Endothelial cell of umbilical vein (primary cell): ENCODE data around the gene PNPO. TPM values are rescaled to one million over a fixed set of nuclear protein-coding genes. Genes with fewer than 3 reads are reported as not detected.

Experiments used
- BruUV-seq: library from RNA; stranded (reverse); fragments of 400-500 nt; replicated peaks from 2 replicates; lab custom pipeline; 2021; lab: Mats Ljungman, UMichigan
- CTCF ChIA-PET: fragments of 300-600, 350-600 bp; sonication (Branson Sonifier 250); formaldehyde crosslinking; loops from one replicate; lab custom pipeline; 2021; ENCODE audit warnings: antibody characterized with exemption, inconsistent platforms; lab: Charles Lee
- POLR2A ChIA-PET: fragments of 300-600, 350-600 bp; sonication (Branson Sonifier 250); formaldehyde crosslinking; loops from one replicate; lab custom pipeline; 2021; ENCODE audit warnings: antibody characterized with exemption, inconsistent platforms; lab: Charles Lee
- DNase-seq: peaks from one replicate; pipeline ENCODE4 v3.0.0-alpha.2; 2011; ENCODE audit warnings: low read depth, low spot score
- FAIRE-seq: peaks from 2 replicates; lab custom pipeline; 2011; peaks lifted over from hg19 to GRCh38; lab: Jason Lieb, UNC
- H2AFZ ChIP-seq: 2 replicates; pipeline ENCODE4 v1.6.0; 2012; ENCODE audit warnings: low read depth, low read length, control low read depth, inconsistent platforms
- H3K27ac ChIP-seq: 2 replicates; pipeline ENCODE4 v1.5.1; 2011; ENCODE audit warnings: low read depth, mild to moderate bottlenecking, control low read depth, low read length, moderate library complexity; ENCODE audit not compliant: insufficient read depth
- H3K27me3 ChIP-seq, 2 experiments: 2 replicates each; pipeline versions ENCODE4 v1.6.0 to v1.6.1; 2011; ENCODE audit warnings: low read length in 2 of 2, mixed read lengths in 1 of 2; ENCODE audit not compliant: control insufficient read depth in 2 of 2, insufficient read depth in 2 of 2
- H3K36me3 ChIP-seq, 2 experiments: 2 replicates in 1 of 2; 3 replicates in 1 of 2; pipeline ENCODE4 v1.5.1; 2011; ENCODE audit warnings: low read length in 2 of 2, mild to moderate bottlenecking in 1 of 2, moderate library complexity in 1 of 2; ENCODE audit not compliant: control insufficient read depth in 2 of 2, insufficient read depth in 2 of 2; ENCODE audit errors: extremely low read depth in 1 of 2
- H3K4me1 ChIP-seq: 3 replicates; pipeline ENCODE4 v1.5.1; 2011; ENCODE audit warnings: mild to moderate bottlenecking, low read length; ENCODE audit not compliant: control insufficient read depth, insufficient read depth; ENCODE audit errors: extremely low read depth
- H3K4me2 ChIP-seq: 2 replicates; pipeline ENCODE4 v1.6.1; 2011; ENCODE audit warnings: low read length, control low read depth, mixed read lengths; ENCODE audit not compliant: insufficient read depth
- H3K4me3 ChIP-seq, 3 experiments: fragments of 200-600 bp in 1 of 3; sonication (generic), shearing (Covaris generic) in 1 of 3; replicated peaks in 1 of 3; 2 replicates each; pipeline ENCODE4 v1.5.1; 2011 to 2016; ENCODE audit warnings: control low read depth in 3 of 3, low read length in 3 of 3, mild to moderate bottlenecking in 2 of 3, inconsistent platforms in 1 of 3, low read depth in 1 of 3, moderate library complexity in 1 of 3; ENCODE audit not compliant: insufficient read depth in 1 of 3
- H3K79me2 ChIP-seq: 2 replicates; pipeline ENCODE4 v1.6.0; 2012; ENCODE audit warnings: low read length, inconsistent platforms; ENCODE audit not compliant: control insufficient read depth, insufficient read depth
- H3K9ac ChIP-seq: replicated peaks from 2 replicates; pipeline ENCODE3; 2011; ENCODE audit warnings: low read length, control low read depth; ENCODE audit not compliant: insufficient read depth; ENCODE audit errors: extremely low read depth
- H3K9me1 ChIP-seq: replicated peaks from 3 replicates; pipeline ENCODE4 v1.6.0; 2011; ENCODE audit warnings: mild to moderate bottlenecking, low read length; ENCODE audit not compliant: control insufficient read depth, insufficient read depth; ENCODE audit errors: extremely low read depth
- H3K9me3 ChIP-seq: replicated peaks from 2 replicates; pipeline ENCODE4 v1.5.1; 2012; ENCODE audit warnings: low read length, inconsistent platforms; ENCODE audit not compliant: control insufficient read depth, insufficient read depth
- H4K20me1 ChIP-seq: replicated peaks from 2 replicates; pipeline ENCODE3; 2011; ENCODE audit warnings: mild to moderate bottlenecking, low read length; ENCODE audit not compliant: control insufficient read depth, insufficient read depth; ENCODE audit errors: extremely low read depth
- CTCF ChIP-seq, 2 donors: IDR thresholded peaks; 1 replicate in 1 of 2; 2 replicates in 1 of 2; pipeline ENCODE4 v1.5.1; 2011; ENCODE audit warnings: low read length in 2 of 2, mild to moderate bottlenecking in 2 of 2, moderate library complexity in 2 of 2, control low read depth in 1 of 2, inconsistent platforms in 1 of 2, low read depth in 1 of 2; ENCODE audit not compliant: insufficient read depth in 1 of 2; ENCODE audit errors: extremely low read depth in 1 of 2
- EZH2 ChIP-seq: IDR thresholded peaks from 2 replicates; pipeline ENCODE4 v1.6.1; 2012; ENCODE audit warnings: borderline replicate concordance, low read depth, mild to moderate bottlenecking, moderate library complexity, low read length, inconsistent platforms; ENCODE audit not compliant: severe bottlenecking
- FOS ChIP-seq: IDR thresholded peaks from 2 replicates; pipeline ENCODE4 v1.6.1; 2011; ENCODE audit warnings: mild to moderate bottlenecking, low read length, moderate library complexity, borderline replicate concordance; ENCODE audit not compliant: insufficient read depth
- GATA2 ChIP-seq: IDR thresholded peaks from 2 replicates; pipeline ENCODE4 v1.7.0; 2011; ENCODE audit warnings: low read depth, mild to moderate bottlenecking, moderate library complexity, mixed read lengths, low read length; ENCODE audit not compliant: insufficient read length, insufficient read depth
- JUN ChIP-seq: IDR thresholded peaks from 2 replicates; pipeline ENCODE4 v1.6.1; 2011; ENCODE audit warnings: borderline replicate concordance, low read depth; ENCODE audit not compliant: insufficient read length, insufficient read depth
- MAX ChIP-seq: IDR thresholded peaks from 2 replicates; pipeline ENCODE4 v1.6.1; 2011; ENCODE audit not compliant: insufficient read depth, insufficient read length
- MYC ChIP-seq: IDR thresholded peaks from one replicate; pipeline ENCODE4 v1.6.1; 2011; ENCODE audit warnings: mild to moderate bottlenecking, low read depth, low read length
- POLR2A ChIP-seq: IDR thresholded peaks from 2 replicates; pipeline ENCODE4 v1.6.1; 2012; ENCODE audit warnings: low read depth, mild to moderate bottlenecking, control low read depth, low read length
- POLR2AphosphoS5 ChIP-seq: IDR thresholded peaks from 2 replicates; pipeline ENCODE4 v1.6.1; 2012; ENCODE audit warnings: low read depth, mild to moderate bottlenecking, control low read depth, low read length, moderate library complexity; ENCODE audit not compliant: insufficient read depth
- dilution Hi-C: fragments of 300-500 bp; cut with MboI; formaldehyde crosslinking; loops from one replicate; pipeline ENCODE4 v1.15.0; 2019; ENCODE audit warnings: low sequenced_read_pairs; ENCODE audit not compliant: extremely low pct_ligation_motif_present
- intact Hi-C: fragments of 100-400 bp; cut with micrococcal nuclease; formaldehyde crosslinking; loops from one replicate; pipeline ENCODE4 v1.10.0; 2022
- polyA plus RNA-seq, 4 experiments: library from polyadenylated mRNA; depleted of rRNA in 3 of 4; stranded (reverse) in 3 of 4; unstranded in 1 of 4; fragments of >200 nt; gene quantifications; 2 replicates each; pipeline versions ENCODE4 v1.2.1 to v1.2.3, GENCODE V29; 2011 to 2012; ENCODE audit warnings: missing spikeins in 1 of 4
- total RNA-seq: library from RNA; stranded (reverse); gene quantifications from 2 replicates; pipeline ENCODE4 v1.2.3, GENCODE V29; 2021

PNPO gene
- total and polyA plus RNA-seq, 2 donors (not counting 3 experiments of a cell fraction or from before 2014, with no cell fraction given): 19.7 to 22.0 TPM

GRCh38 chr17:47982091-47982617, 40.8 kb downstream of the PNPO start:
- CTCF ChIA-PET: interaction anchor here (1.3 to 15.7 kb wide), 4 partner anchors 11 to 36 kb away, joined by 3 to 469 read pairs (median 8); partner anchors contain the start of gene CDK5RAP3
- POLR2A ChIA-PET: no interaction called here
- no peak overlapping the region for H3K27ac ChIP-seq

GRCh38 chr17:47982645-47983390, 41.4 kb downstream of the PNPO start:
- Histone ChIP-seq H4K20me1 (no peaks in the 10 kb centered on the region), H3K27me3 (no peaks in the 10 kb centered on the region), H3K36me3 (peaks cover 0 to 24% of the 10 kb centered on the region in 2 experiments), H2AFZ (no peak overlapping the region), H3K4me2 (no peak overlapping the region), H3K79me2 (no peaks in the 10 kb centered on the region), H3K9me3 (no peaks in the 10 kb centered on the region), H3K27ac (no peak overlapping the region), H3K4me1 (peaks cover 6% of the 10 kb centered on the region), H3K9me1 (no peaks in the 10 kb centered on the region), H3K9ac (no peak overlapping the region), H3K4me3 (no peak overlapping the region)
- TF ChIP-seq POLR2A: no peak
- TF ChIP-seq FOS: no peak
- TF ChIP-seq MAX: no peak
- no peak for TF ChIP-seq MYC
- no peak for TF ChIP-seq EZH2
- no peak for TF ChIP-seq JUN
- no peak for TF ChIP-seq POLR2AphosphoS5
- no peak for TF ChIP-seq GATA2
- TF ChIP-seq CTCF (IDR thresholded peaks at IDR 0.05; ENCODE audit: extremely low read depth in 1 of 2, insufficient read depth in 1 of 2, low read depth in 1 of 2, low read length in 2 of 2): no peak
- DNase-seq (peak; percentile 37), FAIRE-seq (no peak)
- CTCF ChIA-PET: interaction anchor here (1.0 to 15.7 kb wide), 6 partner anchors 11 to 35 kb away, joined by 3 to 469 read pairs (median 8); partner anchors contain the start of gene CDK5RAP3
- intact Hi-C loops (no loop called here), dilution Hi-C loops (no loop called here)
- POLR2A ChIA-PET: no interaction called here
- no TSS peak for BruUV-seq

More at GRCh38 chr17:47982091-47982617, 40.8 kb downstream of the PNPO start:
- H3K9me3 ChIP-seq: no peaks in the 10 kb centered on the region
- FAIRE-seq: no peak
- BruUV-seq: no TSS peak
- H2AFZ ChIP-seq: no peak overlapping the region
- no peaks in the 10 kb centered on the region for H4K20me1 ChIP-seq
- DNase-seq: no peak
- dilution Hi-C loops: no loop called here
- TF ChIP-seq JUN (no peak), POLR2AphosphoS5 (no peak), POLR2A (no peak), GATA2 (no peak)
- no peak overlapping the region for H3K4me2 ChIP-seq
- intact Hi-C loops: no loop called here
- H3K79me2 ChIP-seq: no peaks in the 10 kb centered on the region
- H3K9ac ChIP-seq: no peak overlapping the region
- no peaks in the 10 kb centered on the region for H3K9me1 ChIP-seq
- H3K27me3 ChIP-seq: no peaks in the 10 kb centered on the region
- no peak overlapping the region for H3K4me3 ChIP-seq
- H3K36me3 ChIP-seq: peaks cover 0 to 28% of the 10 kb centered on the region in 2 experiments
- H3K4me1 ChIP-seq: peaks cover under 1% of the 10 kb centered on the region
